ENCODE data around the gene AKAP8L. TPM values are rescaled to one million over a fixed set of nuclear protein-coding genes. Genes with fewer than 3 reads are reported as not detected.

The AKAP8L gene
- total and polyA plus RNA-seq, 10 of the 15 experiments (the other 5 are each of a cell fraction or from before 2014, with no cell fraction given): 0.66 to 64.3 (median 40.0) TPM

GRCh38 chr19:15439821-15440641, 21.2 kb upstream of the AKAP8L start:
- Histone ChIP-seq H3K4me2 (ENCODE audit: control insufficient read depth, insufficient read depth) (no peak overlapping the region), H3K9me3 (replicated peaks; ENCODE audit: control insufficient read depth, insufficient read depth, low read length) (no peaks in the 10 kb centered on the region), H3K9ac (ENCODE audit: control insufficient read depth, insufficient read depth, low read length) (no peak overlapping the region), H2AFZ (ENCODE audit: control insufficient read depth, low read depth, low read length) (no peak overlapping the region), H3K27me3 (replicated peaks in 1 of 2; ENCODE audit: control insufficient read depth in 2 of 2, insufficient read depth in 2 of 2, low read length in 1 of 2) (no peaks in the 10 kb centered on the region), H3K4me1 (ENCODE audit: control insufficient read depth, insufficient read depth, low read length) (no peaks in the 10 kb centered on the region; the same call in 1 of the 2 replicates), H3K27ac (ENCODE audit: control insufficient read depth, insufficient read depth) (no peak overlapping the region), H3K79me2 (ENCODE audit: control insufficient read depth, insufficient read depth, low read length) (no peaks in the 10 kb centered on the region), H3K4me3 (no peak overlapping the region), H4K20me1 (ENCODE audit: control insufficient read depth, insufficient read depth) (no peaks in the 10 kb centered on the region; the same call in 1 of the 2 replicates), H3K36me3 (ENCODE audit: control insufficient read depth in 2 of 2, insufficient read depth in 2 of 2, low read length in 1 of 2) (no peaks in the 10 kb centered on the region)
- DNase-seq (ENCODE audit: low read depth, low spot score): no peak
- ChIA-PET POLR2A (no interaction called here), CTCF (no interaction called here), SMC1A (ENCODE audit: uncharacterized antibody, unreplicated experiment) (no interaction called here), RAD21 (ENCODE audit: unreplicated experiment) (interaction anchor here (1.6 kb wide), 1 partner anchor 27 kb away, joined by 3 read pairs; no protein-coding TSS in a partner anchor)
- no TSS peak for BruUV-seq (replicated peaks)
- intact Hi-C loops (cut with micrococcal nuclease; ENCODE audit: unreplicated experiment): no loop called here
- WGBS (ENCODE audit: insufficient coverage, insufficient replicate concordance, low lambda C conversion rate, missing lambda C conversion rate): 83% methylated on average over 38 of the region's 38 CpGs
- in situ Hi-C loops (cut with MboI): no loop called here
- FAIRE-seq: no peak
- no peak for ATAC-seq
- TF ChIP-seq, protein P1, sequence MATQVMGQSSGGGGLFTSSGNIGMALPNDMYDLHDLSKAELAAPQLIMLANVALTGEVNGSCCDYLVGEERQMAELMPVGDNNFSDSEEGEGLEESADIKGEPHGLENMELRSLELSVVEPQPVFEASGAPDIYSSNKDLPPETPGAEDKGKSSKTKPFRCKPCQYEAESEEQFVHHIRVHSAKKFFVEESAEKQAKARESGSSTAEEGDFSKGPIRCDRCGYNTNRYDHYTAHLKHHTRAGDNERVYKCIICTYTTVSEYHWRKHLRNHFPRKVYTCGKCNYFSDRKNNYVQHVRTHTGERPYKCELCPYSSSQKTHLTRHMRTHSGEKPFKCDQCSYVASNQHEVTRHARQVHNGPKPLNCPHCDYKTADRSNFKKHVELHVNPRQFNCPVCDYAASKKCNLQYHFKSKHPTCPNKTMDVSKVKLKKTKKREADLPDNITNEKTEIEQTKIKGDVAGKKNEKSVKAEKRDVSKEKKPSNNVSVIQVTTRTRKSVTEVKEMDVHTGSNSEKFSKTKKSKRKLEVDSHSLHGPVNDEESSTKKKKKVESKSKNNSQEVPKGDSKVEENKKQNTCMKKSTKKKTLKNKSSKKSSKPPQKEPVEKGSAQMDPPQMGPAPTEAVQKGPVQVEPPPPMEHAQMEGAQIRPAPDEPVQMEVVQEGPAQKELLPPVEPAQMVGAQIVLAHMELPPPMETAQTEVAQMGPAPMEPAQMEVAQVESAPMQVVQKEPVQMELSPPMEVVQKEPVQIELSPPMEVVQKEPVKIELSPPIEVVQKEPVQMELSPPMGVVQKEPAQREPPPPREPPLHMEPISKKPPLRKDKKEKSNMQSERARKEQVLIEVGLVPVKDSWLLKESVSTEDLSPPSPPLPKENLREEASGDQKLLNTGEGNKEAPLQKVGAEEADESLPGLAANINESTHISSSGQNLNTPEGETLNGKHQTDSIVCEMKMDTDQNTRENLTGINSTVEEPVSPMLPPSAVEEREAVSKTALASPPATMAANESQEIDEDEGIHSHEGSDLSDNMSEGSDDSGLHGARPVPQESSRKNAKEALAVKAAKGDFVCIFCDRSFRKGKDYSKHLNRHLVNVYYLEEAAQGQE (IDR thresholded peaks at IDR 0.05; ENCODE audit: low read depth, low read length): no peak
- TF ChIP-seq SUPT20H (IDR thresholded peaks at IDR 0.05; ENCODE audit: borderline replicate concordance, control insufficient read depth, low read depth, low read length): no peak
- no peak for TF ChIP-seq YY1 (IDR thresholded peaks at IDR 0.05; ENCODE audit: low read depth, low read length)
- no peak for TF ChIP-seq NKRF (conservative IDR thresholded peaks at IDR 0.05)
- TF ChIP-seq PAX8 (IDR thresholded peaks at IDR 0.05): no peak
- no peak for TF ChIP-seq TARDBP (IDR thresholded peaks at IDR 0.05; ENCODE audit: borderline replicate concordance)
- no peak for TF ChIP-seq ESRRA (IDR thresholded peaks at IDR 0.05; ENCODE audit: low read length)
- no peak for TF ChIP-seq ZBED1 (IDR thresholded peaks at IDR 0.05; ENCODE audit: borderline replicate concordance)
- no peak for TF ChIP-seq FOXM1 (IDR thresholded peaks at IDR 0.05; ENCODE audit: low read depth, low read length)
- no peak for TF ChIP-seq NRF1 (conservative IDR thresholded peaks at IDR 0.05; ENCODE audit: low read depth, low read length)
- TF ChIP-seq, protein P2, sequence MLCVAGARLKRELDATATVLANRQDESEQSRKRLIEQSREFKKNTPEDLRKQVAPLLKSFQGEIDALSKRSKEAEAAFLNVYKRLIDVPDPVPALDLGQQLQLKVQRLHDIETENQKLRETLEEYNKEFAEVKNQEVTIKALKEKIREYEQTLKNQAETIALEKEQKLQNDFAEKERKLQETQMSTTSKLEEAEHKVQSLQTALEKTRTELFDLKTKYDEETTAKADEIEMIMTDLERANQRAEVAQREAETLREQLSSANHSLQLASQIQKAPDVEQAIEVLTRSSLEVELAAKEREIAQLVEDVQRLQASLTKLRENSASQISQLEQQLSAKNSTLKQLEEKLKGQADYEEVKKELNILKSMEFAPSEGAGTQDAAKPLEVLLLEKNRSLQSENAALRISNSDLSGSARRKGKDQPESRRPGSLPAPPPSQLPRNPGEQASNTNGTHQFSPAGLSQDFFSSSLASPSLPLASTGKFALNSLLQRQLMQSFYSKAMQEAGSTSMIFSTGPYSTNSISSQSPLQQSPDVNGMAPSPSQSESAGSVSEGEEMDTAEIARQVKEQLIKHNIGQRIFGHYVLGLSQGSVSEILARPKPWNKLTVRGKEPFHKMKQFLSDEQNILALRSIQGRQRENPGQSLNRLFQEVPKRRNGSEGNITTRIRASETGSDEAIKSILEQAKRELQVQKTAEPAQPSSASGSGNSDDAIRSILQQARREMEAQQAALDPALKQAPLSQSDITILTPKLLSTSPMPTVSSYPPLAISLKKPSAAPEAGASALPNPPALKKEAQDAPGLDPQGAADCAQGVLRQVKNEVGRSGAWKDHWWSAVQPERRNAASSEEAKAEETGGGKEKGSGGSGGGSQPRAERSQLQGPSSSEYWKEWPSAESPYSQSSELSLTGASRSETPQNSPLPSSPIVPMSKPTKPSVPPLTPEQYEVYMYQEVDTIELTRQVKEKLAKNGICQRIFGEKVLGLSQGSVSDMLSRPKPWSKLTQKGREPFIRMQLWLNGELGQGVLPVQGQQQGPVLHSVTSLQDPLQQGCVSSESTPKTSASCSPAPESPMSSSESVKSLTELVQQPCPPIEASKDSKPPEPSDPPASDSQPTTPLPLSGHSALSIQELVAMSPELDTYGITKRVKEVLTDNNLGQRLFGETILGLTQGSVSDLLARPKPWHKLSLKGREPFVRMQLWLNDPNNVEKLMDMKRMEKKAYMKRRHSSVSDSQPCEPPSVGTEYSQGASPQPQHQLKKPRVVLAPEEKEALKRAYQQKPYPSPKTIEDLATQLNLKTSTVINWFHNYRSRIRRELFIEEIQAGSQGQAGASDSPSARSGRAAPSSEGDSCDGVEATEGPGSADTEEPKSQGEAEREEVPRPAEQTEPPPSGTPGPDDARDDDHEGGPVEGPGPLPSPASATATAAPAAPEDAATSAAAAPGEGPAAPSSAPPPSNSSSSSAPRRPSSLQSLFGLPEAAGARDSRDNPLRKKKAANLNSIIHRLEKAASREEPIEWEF (IDR thresholded peaks at IDR 0.05; ENCODE audit: insufficient replicate concordance, low read depth, low read length): no peak
- no peak for TF ChIP-seq RAD51 (IDR thresholded peaks at IDR 0.05)
- no peak for TF ChIP-seq RUNX3 (IDR thresholded peaks at IDR 0.05; ENCODE audit: low read length)
